T-helper 17 cell (primary cell): Measurements from ENCODE around the gene ESAM. TPM values are rescaled to one million over a fixed set of nuclear protein-coding genes. Genes with fewer than 3 reads are reported as not detected.

Experiments used
- ATAC-seq: fragments of 150-1000 bp; cut with Tn5 transposase; 2 replicates; pipeline ENCODE4 v1.10.0; 2021; ENCODE audit warnings: mild to moderate bottlenecking, moderate library complexity
- DNase-seq, 3 donors: peaks; one replicate each; pipeline versions ENCODE4 v3.0.0 to v3.0.0-alpha.2; 2020 to 2021
- H3K9me3 ChIP-seq: one replicate; pipeline ENCODE4 v1.7.0; 2013; ENCODE audit warnings: low read length, mild to moderate bottlenecking; ENCODE audit not compliant: control insufficient read depth, poor library complexity, severe bottlenecking
- H3K27ac Mint-ChIP-seq: one replicate; pipeline ENCODE4 v1.8.0; 2022; ENCODE audit warnings: mild to moderate bottlenecking, moderate library complexity, mixed read lengths
- H3K27me3 Mint-ChIP-seq: one replicate; pipeline ENCODE4 v1.8.0; 2022; ENCODE audit warnings: mixed read lengths
- H3K36me3 Mint-ChIP-seq: one replicate; pipeline ENCODE4 v1.8.0; 2022; ENCODE audit warnings: low read depth, mixed read lengths
- H3K4me1 Mint-ChIP-seq: one replicate; pipeline ENCODE4 v1.8.0; 2022; ENCODE audit warnings: mild to moderate bottlenecking, mixed read lengths
- H3K4me3 Mint-ChIP-seq: one replicate; pipeline ENCODE4 v1.8.0; 2022; ENCODE audit warnings: mild to moderate bottlenecking, moderate library complexity, mixed read lengths
- total RNA-seq, 4 donors: library from RNA in 2 of 4; stranded (reverse) in 2 of 4; gene quantifications; one replicate each; pipeline ENCODE4 v1.2.3 and lab custom pipeline; 2022 to 2026

The ESAM gene
- total RNA-seq, 2 donors from 2014 or later = 3.5 to 30.5 TPM

GRCh38 chr11:124725719-124726105 lies 36.4 kb downstream of the ESAM start:
- Mint-ChIP-seq H3K27ac (peak overlapping the region; percentile 32), H3K27me3 (peaks cover 50% of the 10 kb centered on the region), H3K4me1 (peaks cover 23% of the 10 kb centered on the region), H3K36me3 (peaks cover 2% of the 10 kb centered on the region), H3K4me3 (no peak overlapping the region)
- DNase-seq (no peak), ATAC-seq (no peak)
- H3K9me3 ChIP-seq = no peaks in the 10 kb centered on the region

GRCh38 chr11:124724979-124725718 lies 36.9 kb downstream of the ESAM start:
- DNase-seq (no peak), ATAC-seq (no peak)
- no peaks in the 10 kb centered on the region for H3K9me3 ChIP-seq
- H3K4me1 Mint-ChIP-seq = peaks cover 23% of the 10 kb centered on the region
- H3K36me3 Mint-ChIP-seq = peaks cover 2% of the 10 kb centered on the region
- H3K4me3 Mint-ChIP-seq = no peak overlapping the region
- peak overlapping the region; percentile 37 for H3K27ac Mint-ChIP-seq
- H3K27me3 Mint-ChIP-seq = peaks cover 51% of the 10 kb centered on the region

GRCh38 chr11:124722176-124722575 lies 39.9 kb downstream of the ESAM start:
- DNase-seq (no peak), ATAC-seq (no peak)
- Mint-ChIP-seq H3K4me1 (peaks cover 31% of the 10 kb centered on the region), H3K27me3 (peaks cover 76% of the 10 kb centered on the region), H3K4me3 (no peak overlapping the region), H3K27ac (no peak overlapping the region), H3K36me3 (peaks cover 2% of the 10 kb centered on the region)
- H3K9me3 ChIP-seq = no peaks in the 10 kb centered on the region

DNA sequence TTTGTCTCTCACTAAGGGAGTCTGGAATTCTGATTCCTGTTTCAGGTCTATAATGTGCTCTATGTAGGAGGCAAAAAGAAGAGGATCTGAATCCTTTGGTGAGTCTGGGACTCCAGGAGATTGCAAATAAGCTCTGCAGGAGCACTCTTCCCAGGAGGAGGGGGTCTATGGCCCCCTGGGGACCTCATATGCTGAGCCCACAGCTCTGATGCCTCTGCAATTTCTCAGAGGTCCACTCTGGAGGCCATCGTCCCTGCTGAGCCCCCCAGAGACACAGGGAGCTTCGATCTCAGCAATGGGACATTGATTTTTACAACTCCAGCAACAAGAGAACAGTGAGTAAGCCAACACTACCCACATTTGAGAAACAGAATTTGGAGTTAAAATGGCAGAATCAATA lies 42.6 kb downstream of the ESAM start:
- DNase-seq (no peak), ATAC-seq (no peak)
- Mint-ChIP-seq H3K27me3 (peaks cover 76% of the 10 kb centered on the region), H3K27ac (no peak overlapping the region), H3K4me1 (peaks cover 23% of the 10 kb centered on the region), H3K36me3 (no peaks in the 10 kb centered on the region), H3K4me3 (no peak overlapping the region)
- H3K9me3 ChIP-seq = no peaks in the 10 kb centered on the region

GRCh38 chr11:124718801-124719200 lies 43.3 kb downstream of the ESAM start:
- peaks cover 76% of the 10 kb centered on the region for H3K27me3 Mint-ChIP-seq
- no peak for DNase-seq

DNA sequence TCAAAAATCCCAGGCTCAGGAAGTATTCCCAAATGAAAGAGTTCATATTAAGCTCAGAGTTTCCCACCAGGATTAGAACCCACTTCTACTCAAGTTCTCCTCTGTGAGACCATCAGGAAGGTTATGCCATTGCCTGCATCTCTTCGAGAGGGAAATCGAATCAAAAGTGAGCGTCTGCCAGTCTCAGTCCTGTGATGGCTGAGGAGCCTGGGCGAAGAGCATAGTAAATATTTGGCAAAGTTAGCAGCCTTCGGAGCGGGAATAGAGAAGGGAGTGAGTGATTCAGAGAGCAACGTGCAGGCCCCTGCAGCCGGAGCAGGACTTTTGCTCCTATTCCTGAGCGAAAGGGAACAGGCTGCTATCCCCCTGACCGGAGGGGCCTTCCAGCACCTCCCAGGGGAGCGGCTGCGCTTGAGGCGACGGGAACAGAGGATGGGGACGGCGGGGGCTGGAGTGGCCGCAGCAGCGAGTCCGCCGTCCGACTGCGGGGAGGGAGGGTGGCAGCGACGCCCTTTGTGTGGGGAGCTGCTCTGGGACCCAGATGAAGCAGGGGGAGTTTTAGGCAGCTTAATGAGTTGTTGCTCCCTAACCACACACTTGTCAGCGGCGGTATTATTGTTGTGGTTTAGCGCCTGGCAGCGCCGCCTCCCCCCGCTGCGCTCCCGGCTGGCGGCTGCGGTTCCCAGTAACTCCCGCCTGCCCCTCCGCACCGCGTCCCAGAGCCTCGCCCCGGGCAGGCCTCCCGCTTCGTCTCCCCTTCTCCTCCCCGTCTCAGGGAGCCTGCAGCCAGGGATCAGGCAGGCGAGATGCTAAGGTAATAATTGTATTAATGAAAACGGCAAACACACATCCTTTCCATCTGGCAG lies 44.1 kb downstream of the ESAM start:
- Mint-ChIP-seq H3K27ac (peak overlapping the region; percentile 79), H3K4me3 (peak overlapping the region; percentile 87), H3K27me3 (peaks cover 80% of the 10 kb centered on the region), H3K4me1 (peaks cover 23% of the 10 kb centered on the region), H3K36me3 (peaks cover 2% of the 10 kb centered on the region)
- peak in 1 of 3 donors; percentile 13 for DNase-seq
- peak; percentile 80 for ATAC-seq
- peaks cover 1% of the 10 kb centered on the region for H3K9me3 ChIP-seq

More at GRCh38 chr11:124718801-124719200, 43.3 kb downstream of the ESAM start:
- no peaks in the 10 kb centered on the region for H3K36me3 Mint-ChIP-seq
- H3K27ac Mint-ChIP-seq = no peak overlapping the region
- H3K4me3 Mint-ChIP-seq = peak overlapping the region; percentile 87
- peaks cover 23% of the 10 kb centered on the region for H3K4me1 Mint-ChIP-seq
- no peaks in the 10 kb centered on the region for H3K9me3 ChIP-seq
- no peak for ATAC-seq

- H3K27me3 Mint-ChIP-seq = peaks cover 75% of the 10 kb centered on the region
- peaks cover 17% of the 10 kb centered on the region for H3K4me1 Mint-ChIP-seq
- H3K9me3 ChIP-seq = peaks cover 2% of the 10 kb centered on the region
- ATAC-seq = no peak
- DNase-seq = no peak
- peaks cover 3% of the 10 kb centered on the region for H3K36me3 Mint-ChIP-seq
- H3K27ac Mint-ChIP-seq = peak overlapping the region; percentile 79
- peak overlapping the region; percentile 87 for H3K4me3 Mint-ChIP-seq
Observed at GRCh38 chr11:124717421-124717785, 44.7 kb downstream of the ESAM start.

GRCh38 chr11:124716591-124716990 lies 45.5 kb downstream of the ESAM start:
- H3K4me3 Mint-ChIP-seq = peak overlapping the region; percentile 25
- H3K27ac Mint-ChIP-seq = no peak overlapping the region
- H3K9me3 ChIP-seq = peaks cover 2% of the 10 kb centered on the region
- H3K27me3 Mint-ChIP-seq = peaks cover 67% of the 10 kb centered on the region
- DNase-seq = no peak
- H3K4me1 Mint-ChIP-seq = peaks cover 12% of the 10 kb centered on the region
- ATAC-seq = no peak
- H3K36me3 Mint-ChIP-seq = peaks cover 3% of the 10 kb centered on the region

DNA sequence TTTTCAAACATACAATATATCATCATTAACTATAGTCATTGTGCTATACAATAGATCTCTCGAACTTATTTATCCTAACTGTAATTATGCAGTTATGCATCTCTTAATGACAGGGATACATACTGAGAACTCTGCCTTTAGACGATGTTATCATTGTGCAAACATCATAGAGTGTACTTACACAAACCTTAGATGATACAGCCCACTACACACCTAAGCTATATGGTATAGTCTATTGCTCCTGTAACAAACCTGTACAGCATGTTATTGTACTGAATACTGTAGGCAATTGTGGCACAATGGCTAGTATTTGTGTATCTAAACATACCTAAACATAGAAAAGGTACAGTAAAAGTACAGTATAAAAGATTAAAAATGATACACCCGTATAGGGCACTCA lies 49.7 kb downstream of the ESAM start:
- H3K9me3 ChIP-seq = peaks cover 4% of the 10 kb centered on the region
- no peak for ATAC-seq
- peaks cover under 1% of the 10 kb centered on the region for H3K4me1 Mint-ChIP-seq
- H3K4me3 Mint-ChIP-seq = no peak overlapping the region
- peaks cover 5% of the 10 kb centered on the region for H3K36me3 Mint-ChIP-seq
- H3K27ac Mint-ChIP-seq = peak overlapping the region; percentile 59
- H3K27me3 Mint-ChIP-seq = peaks cover 35% of the 10 kb centered on the region
- no peak for DNase-seq

GRCh38 chr11:124707829-124708228 lies 54.3 kb downstream of the ESAM start:
- DNase-seq (no peak), ATAC-seq (no peak)
- Mint-ChIP-seq H3K4me3 (no peak overlapping the region), H3K4me1 (no peaks in the 10 kb centered on the region), H3K27me3 (no peaks in the 10 kb centered on the region), H3K36me3 (peaks cover 3% of the 10 kb centered on the region), H3K27ac (no peak overlapping the region)
- H3K9me3 ChIP-seq = peaks cover 2% of the 10 kb centered on the region

Other genes starting within 250 kb of the ESAM start
- gene OR8B12, start 218.6 kb downstream of the ESAM start, total RNA-seq = not detected
- not detected for gene OR8A1, start 192.3 kb downstream of the ESAM start, total RNA-seq
- not detected for gene PANX3, start 150.9 kb downstream of the ESAM start, total RNA-seq
- gene TBRG1, start 139.4 kb downstream of the ESAM start, total RNA-seq = 10 to 100 TPM; 55.5 to 61.4 TPM
- gene SIAE, start 88.6 kb downstream of the ESAM start, total RNA-seq = 10 to 100 TPM in 1 of 2 donors, 1 to 10 TPM in 1; 6.8 to 15.0 TPM
- gene SPA17, start 88.4 kb downstream of the ESAM start, total RNA-seq = 1 to 10 TPM in 1 of 2 donors, under 1 TPM in 1; 0.67 to 1.1 TPM
- gene NRGN, start 22.3 kb downstream of the ESAM start, total RNA-seq = 100 to 1,000 TPM in 1 of 2 donors, 10 to 100 TPM in 1; 20.8 to 614 TPM
- gene VSIG2, start 10.0 kb downstream of the ESAM start, total RNA-seq = under 1 TPM; 0.32 to 0.57 TPM
- gene MSANTD2, start 38.1 kb upstream of the ESAM start, total RNA-seq = 10 to 100 TPM; 10.1 to 11.3 TPM
- gene ROBO3, start 103.1 kb upstream of the ESAM start, total RNA-seq = 10 to 100 TPM; 17.5 to 18.0 TPM
- gene ROBO4, start 135.6 kb upstream of the ESAM start, total RNA-seq = not detected
- gene HEPN1, start 157.0 kb upstream of the ESAM start, total RNA-seq = not detected
- not detected for gene HEPACAM, start 173.8 kb upstream of the ESAM start, total RNA-seq
- 1 to 10 TPM in 1 of 2 donors, under 1 TPM in 1; 0.91 to 1.3 TPM for gene CCDC15, start 191.9 kb upstream of the ESAM start, total RNA-seq